ENCODE results near the gene TCEA3. TPM values are rescaled to one million over a fixed set of nuclear protein-coding genes. Genes with fewer than 3 reads are reported as not detected.

The TCEA3 gene
- polyA plus RNA-seq, 1 donor (not counting 4 experiments of a cell fraction or from before 2014, with no cell fraction given): 0.38 TPM

- no peak overlapping the region for H3K4me3 ChIP-seq (ENCODE audit: control insufficient read depth in 2 of 3, extremely low read depth in 1 of 3, insufficient read depth in 2 of 3, low read depth in 1 of 3, low read length in 3 of 3)
- no peaks in the 10 kb centered on the region for H3K27me3 ChIP-seq (ENCODE audit: control insufficient read depth, extremely low read depth, insufficient read depth, low read length)
- H3K4me2 ChIP-seq (ENCODE audit: control insufficient read depth, extremely low read depth, insufficient read depth, low read depth, low read length): no peak overlapping the region
- H4K20me1 ChIP-seq (ENCODE audit: control insufficient read depth, extremely low read depth, insufficient read depth, low read length): no peaks in the 10 kb centered on the region
- H3K9me1 ChIP-seq (ENCODE audit: control insufficient read depth, extremely low read depth, insufficient read depth, low read length): no peaks in the 10 kb centered on the region
- DNase-seq (ENCODE audit: low read depth, low spot score) (no peak), FAIRE-seq (no peak)
- H3K9me3 ChIP-seq (ENCODE audit: control insufficient read depth, low read depth, low read length): no peaks in the 10 kb centered on the region
- H3K36me3 ChIP-seq (ENCODE audit: control insufficient read depth in 2 of 2, extremely low read depth in 1 of 2, insufficient read depth in 2 of 2, low read length in 2 of 2): no peaks in the 10 kb centered on the region
- dilution Hi-C loops (cut with MboI; ENCODE audit: extremely low pct_ligation_motif_present, low sequenced_read_pairs): no loop called here
- no peak overlapping the region for H2AFZ ChIP-seq (ENCODE audit: control insufficient read depth, low read length)
- no peak overlapping the region for H3K27ac ChIP-seq (ENCODE audit: control insufficient read depth, insufficient read depth, low read length)
- H3K79me2 ChIP-seq (ENCODE audit: control insufficient read depth, insufficient read depth, low read length): no peaks in the 10 kb centered on the region
- TF ChIP-seq EZH2 (IDR thresholded peaks at IDR 0.05; ENCODE audit: low read length): no peak
- TF ChIP-seq CTCF (optimal IDR thresholded peaks at IDR 0.05 in 1 of 3, IDR thresholded peaks at IDR 0.05 in 1 of 3, conservative IDR thresholded peaks at IDR 0.05 in 1 of 3; ENCODE audit: extremely low read depth in 1 of 3, insufficient read depth in 2 of 3, low read length in 3 of 3): no peak
- H3K4me1 ChIP-seq (ENCODE audit: control insufficient read depth, extremely low read depth, insufficient read depth, low read length): peaks cover 13% of the 10 kb centered on the region
- no peak overlapping the region for H3K9ac ChIP-seq (ENCODE audit: control insufficient read depth, extremely low read depth, insufficient read depth, low read length)
Observed at GRCh38 chr1:23466423-23466989, 42.0 kb upstream of the TCEA3 start.

DNA sequence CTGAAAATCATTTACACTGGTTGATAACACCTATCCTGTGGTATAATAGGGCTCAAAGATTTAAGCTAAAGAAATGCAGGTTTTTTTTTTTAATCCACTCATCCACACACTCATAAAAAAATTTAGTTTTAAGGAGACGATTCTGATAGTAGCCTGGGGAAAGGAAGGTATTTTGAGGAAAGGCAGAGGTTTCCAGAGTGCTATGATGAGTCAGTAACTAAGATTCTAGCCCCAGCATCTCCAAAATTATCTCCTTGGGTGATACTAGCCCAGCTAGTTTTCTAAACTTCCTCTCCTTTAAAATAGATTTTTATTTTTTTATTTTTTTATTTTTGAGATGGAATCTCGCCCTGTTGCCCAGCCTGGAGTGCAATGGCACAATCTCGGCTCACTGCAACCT, 38.7 kb upstream of the TCEA3 start:
- Histone ChIP-seq H3K4me3 (ENCODE audit: control insufficient read depth in 2 of 3, extremely low read depth in 1 of 3, insufficient read depth in 2 of 3, low read depth in 1 of 3, low read length in 3 of 3) (no peak overlapping the region), H3K9me3 (ENCODE audit: control insufficient read depth, low read depth, low read length) (no peaks in the 10 kb centered on the region), H3K9ac (ENCODE audit: control insufficient read depth, extremely low read depth, insufficient read depth, low read length) (no peak overlapping the region), H4K20me1 (ENCODE audit: control insufficient read depth, extremely low read depth, insufficient read depth, low read length) (no peaks in the 10 kb centered on the region), H3K27me3 (ENCODE audit: control insufficient read depth, extremely low read depth, insufficient read depth, low read length) (peaks cover 8% of the 10 kb centered on the region), H3K36me3 (ENCODE audit: control insufficient read depth in 2 of 2, extremely low read depth in 1 of 2, insufficient read depth in 2 of 2, low read length in 2 of 2) (no peaks in the 10 kb centered on the region), H3K27ac (ENCODE audit: control insufficient read depth, insufficient read depth, low read length) (no peak overlapping the region), H3K9me1 (ENCODE audit: control insufficient read depth, extremely low read depth, insufficient read depth, low read length) (no peaks in the 10 kb centered on the region), H3K4me1 (ENCODE audit: control insufficient read depth, extremely low read depth, insufficient read depth, low read length) (peaks cover 13% of the 10 kb centered on the region), H3K79me2 (ENCODE audit: control insufficient read depth, insufficient read depth, low read length) (no peaks in the 10 kb centered on the region), H3K4me2 (ENCODE audit: control insufficient read depth, extremely low read depth, insufficient read depth, low read depth, low read length) (no peak overlapping the region), H2AFZ (ENCODE audit: control insufficient read depth, low read length) (no peak overlapping the region)
- no peak for FAIRE-seq
- TF ChIP-seq CTCF (optimal IDR thresholded peaks at IDR 0.05 in 1 of 3, IDR thresholded peaks at IDR 0.05 in 1 of 3, conservative IDR thresholded peaks at IDR 0.05 in 1 of 3; ENCODE audit: extremely low read depth in 1 of 3, insufficient read depth in 2 of 3, low read length in 3 of 3): no peak
- TF ChIP-seq EZH2 (IDR thresholded peaks at IDR 0.05; ENCODE audit: low read length): no peak
- no peak for DNase-seq (ENCODE audit: low read depth, low spot score)
- dilution Hi-C loops (cut with MboI; ENCODE audit: extremely low pct_ligation_motif_present, low sequenced_read_pairs): no loop called here

All from keratinocyte (primary cell).